Neural cell (in vitro differentiated cells): Measurements from ENCODE around the gene ZNF205. TPM values are rescaled to one million over a fixed set of nuclear protein-coding genes. Genes with fewer than 3 reads are reported as not detected.

Source experiments
- H2AFZ ChIP-seq: fragments of 200-600, 300-800 bp; sonication (generic), shearing (Covaris generic); 2 replicates; pipeline ENCODE4 v1.6.0; 2014; ENCODE audit warnings: low read depth, mild to moderate bottlenecking, antibody characterized with exemption, low read length, moderate library complexity
- H3F3A ChIP-seq: fragments of 200-600 bp; shearing (Covaris generic); 2 replicates; pipeline ENCODE4 v1.6.1; 2016; ENCODE audit warnings: mild to moderate bottlenecking, moderate library complexity, mixed read lengths, antibody characterized with exemption, low read length; ENCODE audit not compliant: insufficient read depth, poor library complexity, severe bottlenecking
- H3K27ac ChIP-seq: fragments of 200-600, 300-800 bp; sonication (generic), shearing (Covaris generic); 2 replicates; pipeline ENCODE4 v1.5.1; 2014; ENCODE audit warnings: mild to moderate bottlenecking, low read length, moderate library complexity
- H3K27me3 ChIP-seq: fragments of 300-800, 200-600 bp; sonication (generic), shearing (Covaris generic); 2 replicates; pipeline ENCODE4 v1.6.0; 2014; ENCODE audit warnings: mild to moderate bottlenecking, low read depth, low read length, moderate library complexity; ENCODE audit not compliant: insufficient read depth
- H3K36me3 ChIP-seq: fragments of 300-800, 200-600 bp; sonication (generic), shearing (Covaris generic); 2 replicates; pipeline ENCODE4 v1.5.1; 2014; ENCODE audit warnings: mild to moderate bottlenecking, antibody characterized with exemption, low read length, moderate library complexity; ENCODE audit not compliant: insufficient read depth
- H3K4me2 ChIP-seq: fragments of 300-800, 200-600 bp; sonication (generic), shearing (Covaris generic); 2 replicates; pipeline ENCODE4 v1.6.0; 2014; ENCODE audit warnings: mild to moderate bottlenecking, low read length
- H3K4me3 ChIP-seq: fragments of 300-800, 200-600 bp; sonication (generic), shearing (Covaris generic); 2 replicates; pipeline ENCODE4 v1.5.1; 2014; ENCODE audit warnings: mild to moderate bottlenecking, low read length, moderate library complexity
- H3K79me2 ChIP-seq: fragments of 200-600 bp; shearing (Covaris generic); replicated peaks from 2 replicates; pipeline ENCODE4 v1.6.0; 2014; ENCODE audit warnings: mild to moderate bottlenecking, low read length, moderate library complexity; ENCODE audit not compliant: insufficient read depth
- H3K9ac ChIP-seq: fragments of 300-800, 200-600 bp; sonication (generic), shearing (Covaris generic); 2 replicates; pipeline ENCODE4 v1.6.1; 2016; ENCODE audit warnings: mild to moderate bottlenecking, low read length, mixed read lengths
- H3K9me2 ChIP-seq: fragments of 200-600 bp; shearing (Covaris generic); 2 replicates; pipeline ENCODE4 v1.6.1; 2016; ENCODE audit warnings: mild to moderate bottlenecking, low read length, mixed read lengths; ENCODE audit not compliant: insufficient read depth
- H3K9me3 ChIP-seq: fragments of 200-600, 300-800 bp; sonication (generic), shearing (Covaris generic); 2 replicates; pipeline ENCODE4 v1.6.1; 2016; ENCODE audit warnings: mild to moderate bottlenecking, mixed run types, low read length, moderate library complexity, mixed read lengths
- H4K20me1 ChIP-seq: fragments of 200-600 bp; shearing (Covaris generic); 2 replicates; pipeline ENCODE4 v1.6.1; 2016; ENCODE audit warnings: mild to moderate bottlenecking, mixed run types; ENCODE audit not compliant: insufficient read depth
- EP300 ChIP-seq: fragments of 450-650 bp; conservative IDR thresholded peaks from 2 replicates; pipeline ENCODE4 v1.6.1; 2014; ENCODE audit warnings: antibody characterized with exemption, mild to moderate bottlenecking, moderate library complexity; ENCODE audit not compliant: poor library complexity, severe bottlenecking
- EZH2 ChIP-seq: fragments of 200-600, 300-800 bp; shearing (Covaris generic), sonication (generic); IDR thresholded peaks from 2 replicates; pipeline ENCODE4 v1.6.1; 2014; ENCODE audit warnings: antibody characterized with exemption, low read length, borderline replicate concordance, mild to moderate bottlenecking; ENCODE audit not compliant: insufficient read depth, poor library complexity, severe bottlenecking
- MXI1 ChIP-seq: fragments of 450-650 bp; conservative IDR thresholded peaks from 2 replicates; pipeline ENCODE4 v1.6.1; 2014; ENCODE audit warnings: antibody characterized with exemption, mild to moderate bottlenecking; ENCODE audit not compliant: poor library complexity, severe bottlenecking
- POLR2AphosphoS5 ChIP-seq: IDR thresholded peaks from 2 replicates; pipeline ENCODE4 v1.6.1; 2012
- RAD21 ChIP-seq: fragments of 450-650 bp; conservative IDR thresholded peaks from 2 replicates; pipeline ENCODE4 v1.6.1; 2014; ENCODE audit warnings: antibody characterized with exemption, mild to moderate bottlenecking, moderate library complexity
- SMC3 ChIP-seq: fragments of 450-650 bp; conservative IDR thresholded peaks from 2 replicates; pipeline ENCODE4 v1.6.1; 2014; ENCODE audit warnings: antibody characterized with exemption, mild to moderate bottlenecking, moderate library complexity; ENCODE audit not compliant: poor library complexity
- TAF1 ChIP-seq: IDR thresholded peaks from 2 replicates; pipeline ENCODE4 v1.6.1; 2012; ENCODE audit warnings: low read depth
- polyA plus RNA-seq: library from polyadenylated mRNA; depleted of rRNA; stranded (reverse); fragments of >200 nt; gene quantifications from 2 replicates; pipeline ENCODE4 v1.2.3, GENCODE V29; 2014
- TF ChIP-seq, protein P1 (sequence below): IDR thresholded peaks from 2 replicates; pipeline ENCODE4 v1.6.1; 2012; ENCODE audit warnings: borderline replicate concordance
- TF ChIP-seq, protein P2 (sequence below): fragments of 450-650 bp; IDR thresholded peaks from 2 replicates; pipeline ENCODE4 v1.5.1; 2014; ENCODE audit warnings: antibody characterized with exemption, mild to moderate bottlenecking, moderate library complexity; ENCODE audit not compliant: poor library complexity, severe bottlenecking

Gene ZNF205
- polyA plus RNA-seq, 1 donor from 2014 or later, result 30.0 TPM

DNA sequence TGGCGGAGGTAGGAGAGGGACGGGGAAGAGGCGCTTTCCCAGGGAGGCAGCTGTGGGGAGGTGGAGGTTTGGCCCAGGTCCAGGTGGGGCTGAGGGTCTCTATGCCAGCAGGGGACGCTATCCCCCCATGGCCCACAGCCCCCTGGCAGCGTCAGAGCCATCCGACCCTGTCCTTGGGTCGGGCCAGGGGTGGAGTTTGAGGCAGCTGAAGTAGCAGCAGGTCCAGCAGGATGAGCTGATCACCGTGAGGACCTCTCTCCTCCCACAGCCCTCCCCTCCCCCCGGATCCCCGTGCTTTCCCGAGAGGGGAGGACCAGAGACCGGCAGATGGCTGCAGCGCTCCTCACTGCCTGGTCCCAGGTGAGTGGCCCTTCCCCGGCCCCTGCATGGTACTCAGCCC, 3.2 kb downstream of the ZNF205 start:
- Histone ChIP-seq H4K20me1 (no peaks in the 10 kb centered on the region), H3K9ac (no peak overlapping the region), H3K4me2 (no peak overlapping the region), H2AFZ (no peak overlapping the region), H3K79me2 (peaks cover 21% of the 10 kb centered on the region), H3K9me2 (no peaks in the 10 kb centered on the region), H3K27ac (no peak overlapping the region), H3K27me3 (no peaks in the 10 kb centered on the region), H3K9me3 (no peaks in the 10 kb centered on the region), H3K4me3 (no peak overlapping the region), H3F3A (no peaks in the 10 kb centered on the region), H3K36me3 (no peaks in the 10 kb centered on the region)
- TF ChIP-seq RAD21 (no peak), MXI1 (no peak), TAF1 (no peak), EP300 (no peak), EZH2 (no peak), POLR2AphosphoS5 (no peak), SMC3 (no peak)
- TF ChIP-seq, protein P1, sequence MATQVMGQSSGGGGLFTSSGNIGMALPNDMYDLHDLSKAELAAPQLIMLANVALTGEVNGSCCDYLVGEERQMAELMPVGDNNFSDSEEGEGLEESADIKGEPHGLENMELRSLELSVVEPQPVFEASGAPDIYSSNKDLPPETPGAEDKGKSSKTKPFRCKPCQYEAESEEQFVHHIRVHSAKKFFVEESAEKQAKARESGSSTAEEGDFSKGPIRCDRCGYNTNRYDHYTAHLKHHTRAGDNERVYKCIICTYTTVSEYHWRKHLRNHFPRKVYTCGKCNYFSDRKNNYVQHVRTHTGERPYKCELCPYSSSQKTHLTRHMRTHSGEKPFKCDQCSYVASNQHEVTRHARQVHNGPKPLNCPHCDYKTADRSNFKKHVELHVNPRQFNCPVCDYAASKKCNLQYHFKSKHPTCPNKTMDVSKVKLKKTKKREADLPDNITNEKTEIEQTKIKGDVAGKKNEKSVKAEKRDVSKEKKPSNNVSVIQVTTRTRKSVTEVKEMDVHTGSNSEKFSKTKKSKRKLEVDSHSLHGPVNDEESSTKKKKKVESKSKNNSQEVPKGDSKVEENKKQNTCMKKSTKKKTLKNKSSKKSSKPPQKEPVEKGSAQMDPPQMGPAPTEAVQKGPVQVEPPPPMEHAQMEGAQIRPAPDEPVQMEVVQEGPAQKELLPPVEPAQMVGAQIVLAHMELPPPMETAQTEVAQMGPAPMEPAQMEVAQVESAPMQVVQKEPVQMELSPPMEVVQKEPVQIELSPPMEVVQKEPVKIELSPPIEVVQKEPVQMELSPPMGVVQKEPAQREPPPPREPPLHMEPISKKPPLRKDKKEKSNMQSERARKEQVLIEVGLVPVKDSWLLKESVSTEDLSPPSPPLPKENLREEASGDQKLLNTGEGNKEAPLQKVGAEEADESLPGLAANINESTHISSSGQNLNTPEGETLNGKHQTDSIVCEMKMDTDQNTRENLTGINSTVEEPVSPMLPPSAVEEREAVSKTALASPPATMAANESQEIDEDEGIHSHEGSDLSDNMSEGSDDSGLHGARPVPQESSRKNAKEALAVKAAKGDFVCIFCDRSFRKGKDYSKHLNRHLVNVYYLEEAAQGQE, result no peak
- TF ChIP-seq, protein P2, sequence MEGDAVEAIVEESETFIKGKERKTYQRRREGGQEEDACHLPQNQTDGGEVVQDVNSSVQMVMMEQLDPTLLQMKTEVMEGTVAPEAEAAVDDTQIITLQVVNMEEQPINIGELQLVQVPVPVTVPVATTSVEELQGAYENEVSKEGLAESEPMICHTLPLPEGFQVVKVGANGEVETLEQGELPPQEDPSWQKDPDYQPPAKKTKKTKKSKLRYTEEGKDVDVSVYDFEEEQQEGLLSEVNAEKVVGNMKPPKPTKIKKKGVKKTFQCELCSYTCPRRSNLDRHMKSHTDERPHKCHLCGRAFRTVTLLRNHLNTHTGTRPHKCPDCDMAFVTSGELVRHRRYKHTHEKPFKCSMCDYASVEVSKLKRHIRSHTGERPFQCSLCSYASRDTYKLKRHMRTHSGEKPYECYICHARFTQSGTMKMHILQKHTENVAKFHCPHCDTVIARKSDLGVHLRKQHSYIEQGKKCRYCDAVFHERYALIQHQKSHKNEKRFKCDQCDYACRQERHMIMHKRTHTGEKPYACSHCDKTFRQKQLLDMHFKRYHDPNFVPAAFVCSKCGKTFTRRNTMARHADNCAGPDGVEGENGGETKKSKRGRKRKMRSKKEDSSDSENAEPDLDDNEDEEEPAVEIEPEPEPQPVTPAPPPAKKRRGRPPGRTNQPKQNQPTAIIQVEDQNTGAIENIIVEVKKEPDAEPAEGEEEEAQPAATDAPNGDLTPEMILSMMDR, result no peak

DNA sequence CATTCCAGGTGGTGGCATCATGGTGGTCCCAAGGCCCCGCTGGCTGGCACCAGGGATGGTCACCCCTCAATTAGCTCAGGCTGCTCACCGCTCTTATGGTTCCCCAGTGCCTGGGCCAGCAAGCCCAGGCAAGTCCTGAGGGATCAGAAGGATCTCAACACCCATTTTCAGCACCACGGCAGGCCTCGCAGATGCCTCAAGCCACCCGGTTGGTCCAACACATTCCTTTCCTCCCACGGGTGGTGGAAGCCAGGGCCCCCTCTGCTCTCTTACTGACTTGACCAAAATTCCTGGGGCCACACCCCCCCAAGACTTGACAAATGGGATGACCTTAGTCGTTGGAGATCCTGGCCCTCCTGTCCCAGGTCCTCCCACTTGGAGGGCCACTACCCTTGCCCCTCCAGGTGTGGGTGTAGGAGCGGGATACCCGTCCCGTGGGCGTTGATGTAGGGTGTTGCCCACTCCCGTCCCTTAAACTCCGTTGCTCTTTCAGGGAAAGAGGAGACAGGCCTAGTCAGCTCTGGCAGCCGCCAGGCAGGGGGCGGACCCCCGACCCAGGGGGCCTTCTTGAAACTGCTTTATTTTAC, 5.9 kb downstream of the ZNF205 start:
- no peak overlapping the region for H3K4me3 ChIP-seq
- H3K27me3 ChIP-seq, result no peaks in the 10 kb centered on the region
- H3K4me2 ChIP-seq, result no peak overlapping the region
- H3K27ac ChIP-seq, result no peak overlapping the region
- no peak overlapping the region for H3K9ac ChIP-seq
- no peaks in the 10 kb centered on the region for H3K36me3 ChIP-seq
- H2AFZ ChIP-seq, result no peak overlapping the region
- no peaks in the 10 kb centered on the region for H4K20me1 ChIP-seq
- peaks cover 6% of the 10 kb centered on the region for H3K79me2 ChIP-seq
- TF ChIP-seq, protein P1, result no peak
- TF ChIP-seq, protein P2, result no peak
- TF ChIP-seq RAD21, result no peak
- TF ChIP-seq MXI1, result no peak
- no peak for TF ChIP-seq EZH2
- no peak for TF ChIP-seq POLR2AphosphoS5
- TF ChIP-seq SMC3, result no peak
- no peak for TF ChIP-seq EP300
- no peak for TF ChIP-seq TAF1
- no peaks in the 10 kb centered on the region for H3K9me3 ChIP-seq
- H3F3A ChIP-seq, result no peaks in the 10 kb centered on the region
- no peaks in the 10 kb centered on the region for H3K9me2 ChIP-seq
